Large intestine (tissue), 3 donors: ENCODE measurements around the gene DYNC1I1. TPM values are rescaled to one million over a fixed set of nuclear protein-coding genes. Genes with fewer than 3 reads are reported as not detected.

Source experiments
- DNase-seq, 2 donors: peaks; one replicate each; pipeline versions ENCODE4 v3.0.0 to v3.0.0-alpha.2; 2013
- H3K27ac ChIP-seq: one replicate; pipeline ENCODE4 v1.5.1; 2013; ENCODE audit warnings: low read length
- H3K27me3 ChIP-seq: 2 replicates; pipeline ENCODE4 v1.6.1; 2013; ENCODE audit warnings: low read length; ENCODE audit not compliant: control insufficient read depth, insufficient read depth
- H3K36me3 ChIP-seq: 2 replicates; pipeline ENCODE4 v1.6.1; 2013; ENCODE audit warnings: low read length; ENCODE audit not compliant: control insufficient read depth, insufficient read depth
- H3K4me1 ChIP-seq: one replicate; pipeline ENCODE4 v1.6.1; 2013; ENCODE audit warnings: low read length; ENCODE audit not compliant: control insufficient read depth, insufficient read depth
- H3K4me3 ChIP-seq: one replicate; pipeline ENCODE4 v1.5.1; 2013; ENCODE audit warnings: low read length
- H3K9me3 ChIP-seq: one replicate; pipeline ENCODE4 v1.6.1; 2013; ENCODE audit warnings: mild to moderate bottlenecking, low read depth, low read length, moderate library complexity; ENCODE audit not compliant: control insufficient read depth
- WGBS: methylation state at CpG from one replicate; pipeline ENCODE4 v1.1.5; 2013; ENCODE audit warnings: low lambda C conversion rate; ENCODE audit not compliant: insufficient coverage; 5-methylcytosine and 5-hydroxymethylcytosine counted together
- polyA plus RNA-seq: library from polyadenylated mRNA; unstranded; fragments of 120-200 nt; gene quantifications from one replicate; pipeline ENCODE4 v1.2.1, GENCODE V29; 2013

DYNC1I1 gene
- polyA plus RNA-seq, 1 donor: 1.2 TPM

DNA sequence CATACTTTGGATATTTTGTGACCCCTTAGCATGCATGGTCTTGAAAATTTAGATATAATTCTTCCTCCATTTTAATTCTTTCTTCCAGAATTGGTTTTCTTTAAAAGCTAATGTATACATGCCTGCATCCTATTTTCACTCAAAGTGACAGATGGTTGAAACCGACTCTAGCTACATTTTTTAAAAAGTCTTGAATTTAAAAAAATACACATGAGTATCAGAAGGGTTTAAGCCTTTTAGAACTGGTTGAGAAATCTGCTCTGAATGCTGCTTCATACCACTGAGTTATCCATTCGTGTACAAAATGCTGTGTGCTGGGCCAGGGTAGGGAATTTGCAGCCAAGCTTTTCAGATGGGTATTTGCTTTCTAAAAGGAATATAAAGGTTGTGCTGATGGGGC, 16.5 kb downstream of the DYNC1I1 start:
- H3K9me3 ChIP-seq: no peaks in the 10 kb centered on the region
- no peak overlapping the region for H3K4me3 ChIP-seq
- H3K36me3 ChIP-seq: no peaks in the 10 kb centered on the region
- H3K27me3 ChIP-seq: no peaks in the 10 kb centered on the region
- DNase-seq: no peak
- no CpG with 5 or more reads among the region's 2 CpGs for WGBS
- H3K4me1 ChIP-seq: no peaks in the 10 kb centered on the region
- H3K27ac ChIP-seq: no peak overlapping the region

DNA sequence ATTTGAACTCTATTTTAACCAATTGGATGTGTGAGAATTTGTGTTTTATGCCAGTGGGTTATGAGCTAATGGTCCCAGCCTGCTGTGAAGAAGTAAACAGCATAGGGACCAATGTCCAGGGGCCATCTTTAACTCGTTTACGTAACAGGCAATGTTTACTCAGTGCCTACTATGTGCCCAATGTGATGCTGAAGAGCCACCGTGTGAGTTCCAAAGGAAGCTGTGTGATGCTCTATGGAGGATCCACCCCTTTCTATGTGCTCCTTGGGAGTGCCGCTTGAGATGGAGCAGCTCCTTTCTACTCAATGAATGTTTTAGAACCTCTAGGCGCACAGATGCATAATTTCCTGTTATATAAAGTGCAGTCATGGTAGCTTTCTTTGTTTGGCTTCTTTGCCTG, 21.3 kb downstream of the DYNC1I1 start:
- 100% methylated on average over 2 of the region's 5 CpGs for WGBS
- DNase-seq: no peak
- H3K4me3 ChIP-seq: no peak overlapping the region
- no peak overlapping the region for H3K27ac ChIP-seq
- H3K27me3 ChIP-seq: no peaks in the 10 kb centered on the region
- H3K36me3 ChIP-seq: no peaks in the 10 kb centered on the region
- H3K4me1 ChIP-seq: no peaks in the 10 kb centered on the region
- H3K9me3 ChIP-seq: no peaks in the 10 kb centered on the region

DNA sequence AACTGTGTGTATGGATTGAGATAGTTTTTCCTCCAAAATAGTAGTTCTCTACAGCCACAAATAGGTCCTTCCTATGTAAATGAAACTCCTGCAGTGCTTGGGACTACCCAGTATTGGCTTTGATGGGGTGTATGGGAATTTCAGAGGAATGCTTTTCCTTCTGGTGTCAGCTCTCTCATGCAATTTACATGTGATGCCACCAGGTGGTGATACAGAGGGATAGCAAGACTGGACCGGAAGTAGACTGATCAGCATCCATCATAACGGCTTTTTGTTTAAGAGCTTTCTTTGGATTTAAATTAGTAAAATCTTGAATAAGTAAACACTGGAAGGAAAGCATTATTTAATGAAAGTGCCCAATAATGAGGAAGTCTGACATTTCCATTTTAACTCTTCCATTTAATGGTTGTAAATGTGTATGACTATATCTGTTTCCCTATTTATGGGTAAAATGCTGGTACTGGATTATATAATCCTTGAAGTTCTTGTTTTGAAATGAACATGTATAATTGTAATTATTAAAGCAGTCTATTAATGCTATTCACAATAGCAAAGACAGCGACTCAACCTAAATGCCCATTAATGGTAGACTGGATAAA, 22.7 kb downstream of the DYNC1I1 start:
- no peaks in the 10 kb centered on the region for H3K36me3 ChIP-seq
- no peaks in the 10 kb centered on the region for H3K9me3 ChIP-seq
- H3K27ac ChIP-seq: no peak overlapping the region
- no peak for DNase-seq
- no peak overlapping the region for H3K4me3 ChIP-seq
- H3K4me1 ChIP-seq: no peaks in the 10 kb centered on the region
- no peaks in the 10 kb centered on the region for H3K27me3 ChIP-seq
- WGBS: 100% methylated on average over 2 of the region's 3 CpGs

DNA sequence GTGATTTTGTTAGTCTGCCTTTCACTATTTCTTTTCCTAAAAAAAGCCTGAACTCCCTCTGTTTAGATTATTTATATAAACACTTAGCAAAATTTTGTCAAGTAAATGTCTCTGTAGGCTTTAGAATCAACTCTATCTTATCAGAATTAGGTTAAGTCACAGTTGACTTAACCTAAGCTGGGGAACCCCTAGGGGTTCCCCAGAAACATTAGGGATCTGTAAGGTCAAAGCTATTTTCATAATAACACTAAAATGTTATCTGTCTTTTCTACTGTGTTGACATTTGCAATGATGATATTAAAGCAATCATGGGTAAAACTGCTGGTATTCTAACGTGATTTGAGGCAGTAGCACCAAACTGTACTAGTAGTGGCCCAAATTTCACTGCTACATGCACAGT, 24.3 kb downstream of the DYNC1I1 start:
- Histone ChIP-seq H3K36me3 (no peaks in the 10 kb centered on the region), H3K4me3 (no peak overlapping the region), H3K27me3 (no peaks in the 10 kb centered on the region), H3K4me1 (no peaks in the 10 kb centered on the region), H3K9me3 (no peaks in the 10 kb centered on the region), H3K27ac (no peak overlapping the region)
- no peak for DNase-seq
- 29% methylated on average over 1 of the region's 1 CpG for WGBS

DNA sequence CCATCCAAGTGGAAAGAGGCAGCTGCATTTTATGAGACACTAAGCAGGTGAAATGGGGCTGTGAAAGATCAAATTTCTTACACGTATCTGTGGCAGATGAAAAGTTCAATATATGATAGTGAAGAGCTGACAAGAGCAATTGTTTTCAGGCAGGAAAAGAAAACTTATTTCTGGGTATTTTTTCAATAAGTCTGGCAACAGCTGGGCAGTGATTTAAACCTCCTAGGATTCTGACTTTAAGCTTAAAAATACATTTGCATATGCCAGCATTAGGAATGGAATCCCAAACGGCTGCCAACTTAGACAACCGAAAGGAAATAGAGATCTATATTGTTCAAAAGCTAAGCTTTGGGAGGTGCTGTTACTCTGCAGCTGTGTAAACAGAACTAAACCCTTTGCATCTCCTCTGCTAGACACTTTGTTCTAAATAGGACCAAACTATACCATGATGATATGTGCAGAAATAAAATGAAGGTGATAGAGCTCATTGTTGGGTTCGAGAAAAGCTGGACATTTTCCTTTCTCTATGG, 26.1 kb downstream of the DYNC1I1 start:
- no peak for DNase-seq
- WGBS: 40% methylated on average over 1 of the region's 4 CpGs
- H3K4me3 ChIP-seq: no peak overlapping the region
- H3K36me3 ChIP-seq: no peaks in the 10 kb centered on the region
- H3K4me1 ChIP-seq: no peaks in the 10 kb centered on the region
- H3K27me3 ChIP-seq: peaks cover 2% of the 10 kb centered on the region
- no peaks in the 10 kb centered on the region for H3K9me3 ChIP-seq
- no peak overlapping the region for H3K27ac ChIP-seq

DNA sequence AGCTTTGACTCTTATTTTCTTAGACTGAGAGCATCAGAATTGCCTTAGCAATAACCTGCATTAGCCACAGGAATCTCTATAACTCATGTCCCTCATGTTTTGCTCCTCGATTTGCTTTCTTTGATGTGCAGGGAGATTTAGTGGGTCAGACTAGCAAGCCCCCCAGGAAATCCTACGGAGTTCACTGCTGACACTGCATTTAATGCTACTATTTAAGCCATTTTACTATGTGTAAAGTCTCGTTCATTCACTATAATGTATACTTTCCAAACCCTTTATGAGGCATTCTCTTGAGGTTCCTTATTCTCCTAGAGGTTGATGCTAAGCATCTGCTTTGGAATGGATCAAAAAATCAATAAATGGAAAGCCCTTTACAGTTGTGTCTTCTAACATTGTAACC, 28.4 kb downstream of the DYNC1I1 start:
- no peak for DNase-seq
- Histone ChIP-seq H3K36me3 (no peaks in the 10 kb centered on the region), H3K4me1 (no peaks in the 10 kb centered on the region), H3K27ac (no peak overlapping the region), H3K27me3 (peaks cover 5% of the 10 kb centered on the region), H3K9me3 (no peaks in the 10 kb centered on the region), H3K4me3 (no peak overlapping the region)
- WGBS: 60% methylated on average over 1 of the region's 3 CpGs

DNA sequence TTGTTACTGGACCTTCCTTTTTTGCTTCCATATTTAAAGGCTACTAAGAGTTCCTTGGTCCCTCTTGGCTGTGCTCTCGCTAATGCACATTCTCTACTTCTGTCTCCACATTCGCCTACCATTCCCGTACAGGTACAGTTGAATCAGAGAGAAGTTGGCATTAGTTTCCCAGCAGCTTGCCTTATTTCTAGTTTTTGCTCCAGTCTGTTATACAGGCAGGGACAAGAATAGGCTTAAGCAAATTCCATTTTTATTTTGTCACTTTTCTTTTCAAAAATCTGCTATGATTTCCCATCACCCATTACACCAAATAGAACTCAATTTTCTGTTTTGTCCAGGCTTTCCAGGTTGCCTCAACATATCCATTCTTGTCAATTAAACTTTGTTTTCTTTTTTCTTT, 29.9 kb downstream of the DYNC1I1 start:
- Histone ChIP-seq H3K27me3 (peaks cover 8% of the 10 kb centered on the region), H3K36me3 (no peaks in the 10 kb centered on the region), H3K27ac (no peak overlapping the region), H3K4me1 (no peaks in the 10 kb centered on the region), H3K4me3 (no peak overlapping the region), H3K9me3 (no peaks in the 10 kb centered on the region)
- WGBS: 100% methylated on average over 1 of the region's 3 CpGs
- no peak for DNase-seq

DNA sequence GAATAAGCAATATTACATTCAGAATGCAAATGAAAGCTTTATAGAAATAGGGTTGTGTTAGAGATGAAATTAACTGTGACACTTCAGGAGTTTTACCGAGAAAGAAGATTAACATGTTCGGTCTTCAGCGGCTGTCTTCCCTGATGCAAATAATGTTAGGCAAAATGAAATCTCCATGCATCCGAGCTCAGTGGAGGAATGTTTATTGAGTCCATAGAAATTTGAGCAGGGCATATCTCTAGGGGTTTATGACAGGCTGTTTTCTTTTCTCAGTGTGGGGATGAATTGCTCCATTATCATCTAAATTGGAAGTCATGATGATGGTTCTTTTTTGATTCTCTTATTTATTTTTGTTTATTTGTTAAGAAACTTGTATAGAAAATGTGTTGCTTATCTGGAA, 31.7 kb downstream of the DYNC1I1 start:
- no peak overlapping the region for H3K4me3 ChIP-seq
- no peaks in the 10 kb centered on the region for H3K36me3 ChIP-seq
- H3K4me1 ChIP-seq: no peaks in the 10 kb centered on the region
- H3K27me3 ChIP-seq: peaks cover 8% of the 10 kb centered on the region
- no peak for DNase-seq
- no peak overlapping the region for H3K27ac ChIP-seq
- H3K9me3 ChIP-seq: no peaks in the 10 kb centered on the region
- no CpG with 5 or more reads among the region's 4 CpGs for WGBS

DNA sequence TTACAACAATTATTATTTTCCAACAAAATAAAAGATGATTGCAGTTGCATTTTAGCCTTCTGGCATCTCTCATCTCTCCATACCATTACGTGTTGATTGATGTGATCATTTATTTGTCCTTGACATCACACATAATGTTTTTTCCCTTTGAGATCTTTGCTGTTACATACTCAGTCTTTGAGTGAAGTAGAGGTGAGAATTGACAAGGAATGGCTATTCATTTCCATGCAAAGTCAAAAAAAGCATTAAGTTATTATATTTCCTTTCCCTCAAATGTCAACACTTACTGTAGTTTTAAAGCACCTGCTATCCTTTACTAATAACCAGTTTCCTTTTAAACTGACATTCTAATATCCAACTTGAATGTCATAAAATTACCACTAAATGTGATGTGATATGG, 33.6 kb downstream of the DYNC1I1 start:
- Histone ChIP-seq H3K9me3 (no peaks in the 10 kb centered on the region), H3K27ac (no peak overlapping the region), H3K4me3 (no peak overlapping the region), H3K4me1 (no peaks in the 10 kb centered on the region), H3K36me3 (no peaks in the 10 kb centered on the region), H3K27me3 (peaks cover 8% of the 10 kb centered on the region)
- DNase-seq: no peak
- WGBS: 100% methylated on average over 1 of the region's 1 CpG

DNA sequence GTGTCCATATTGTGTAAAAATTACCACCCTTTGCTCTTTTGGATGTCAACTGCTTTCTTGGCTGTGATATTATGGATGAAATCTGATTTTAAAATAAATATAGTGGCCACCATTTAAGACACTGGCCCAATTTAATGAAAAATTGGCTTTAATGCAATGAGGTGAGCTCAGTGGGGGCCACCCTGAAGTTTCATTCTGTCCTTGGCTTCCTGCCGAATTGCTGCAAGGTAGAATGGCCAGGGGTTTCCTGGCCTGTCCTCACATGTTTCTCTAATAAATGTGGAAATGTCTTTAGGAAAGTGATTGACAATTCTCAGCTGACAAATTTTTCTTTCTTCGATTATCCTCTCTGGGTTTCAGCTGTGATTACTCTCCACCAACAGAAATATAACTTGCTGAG, 36.0 kb downstream of the DYNC1I1 start:
- peaks cover 6% of the 10 kb centered on the region for H3K27me3 ChIP-seq
- no peak for DNase-seq
- no peaks in the 10 kb centered on the region for H3K4me1 ChIP-seq
- H3K9me3 ChIP-seq: no peaks in the 10 kb centered on the region
- no peak overlapping the region for H3K4me3 ChIP-seq
- WGBS: 100% methylated on average over 1 of the region's 2 CpGs
- H3K27ac ChIP-seq: no peak overlapping the region
- no peaks in the 10 kb centered on the region for H3K36me3 ChIP-seq

DNA sequence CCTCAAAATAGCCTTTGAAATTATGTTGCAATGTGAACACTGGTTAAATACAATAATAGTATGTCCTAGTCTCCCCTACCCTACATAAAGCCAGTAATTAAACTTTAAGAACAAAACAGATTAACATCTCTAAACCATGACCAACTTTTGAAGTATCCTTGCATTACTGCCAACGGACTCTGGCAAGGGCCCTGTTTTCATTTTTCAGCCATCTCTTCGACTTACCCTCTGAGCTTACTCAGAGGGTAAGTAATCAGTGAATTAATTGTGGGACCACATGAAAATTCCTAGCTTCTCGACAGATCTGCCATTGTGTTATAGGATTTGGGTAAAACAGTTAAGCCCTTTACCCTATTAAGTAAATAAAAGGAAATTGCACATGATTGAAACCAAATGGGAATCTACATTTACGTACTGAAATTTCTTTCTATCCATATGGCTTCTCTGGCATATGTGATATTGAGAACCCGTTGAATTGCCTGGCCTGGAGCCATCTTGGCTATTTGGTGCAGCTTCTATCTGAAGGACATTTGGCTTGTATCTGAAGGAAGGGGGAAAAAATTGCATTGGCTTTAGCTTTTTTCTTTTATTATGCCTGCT, 39.6 kb downstream of the DYNC1I1 start:
- Histone ChIP-seq H3K27ac (no peak overlapping the region), H3K4me3 (no peak overlapping the region), H3K9me3 (no peaks in the 10 kb centered on the region), H3K36me3 (no peaks in the 10 kb centered on the region), H3K4me1 (no peaks in the 10 kb centered on the region), H3K27me3 (no peaks in the 10 kb centered on the region)
- no peak for DNase-seq
- 0% methylated on average over 1 of the region's 5 CpGs for whole genome bisulfite sequencing
